ENCODE results near the gene CORO2B.

Gene CORO2B

DNA sequence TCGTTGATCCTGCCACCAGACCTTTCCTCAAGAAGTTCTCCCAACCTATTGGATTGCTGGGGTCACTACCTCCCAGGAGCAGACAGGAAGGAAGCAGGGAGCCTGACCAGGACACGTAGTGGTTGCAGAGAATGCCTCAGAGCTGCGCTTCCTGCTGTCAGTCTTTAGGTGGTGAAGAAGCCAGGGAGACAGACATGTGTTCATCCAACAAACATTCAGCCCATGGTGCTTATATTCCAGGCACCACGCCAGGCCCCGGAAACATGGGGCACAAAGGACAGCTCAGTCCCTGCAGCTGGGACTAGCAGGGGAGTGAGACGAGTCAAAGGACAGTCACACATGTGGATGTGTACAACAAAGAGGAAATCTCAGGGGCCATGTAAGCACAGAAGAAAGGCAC is 26.0 kb upstream of the CORO2B start:
- Histone ChIP-seq H3K79me2 (ENCODE audit: insufficient read depth, low read length) (no peaks in the 10 kb centered on the region), H3K9ac (ENCODE audit: low read depth, low read length) (no peak overlapping the region), H3K4me2 (ENCODE audit: insufficient read depth, low read length) (no peak overlapping the region), H3K27me3 (ENCODE audit: insufficient read depth, low read length, poor library complexity) (no peaks in the 10 kb centered on the region), H2AFZ (ENCODE audit: low read depth, low read length) (no peak overlapping the region), H3K4me1 (ENCODE audit: insufficient read depth, low read length) (no peaks in the 10 kb centered on the region), H4K20me1 (ENCODE audit: insufficient read depth, low read length) (peaks cover 7% of the 10 kb centered on the region; the same call in 1 of the 2 replicates), H3K36me3 (ENCODE audit: insufficient read depth, low read length) (no peaks in the 10 kb centered on the region), H3K27ac (ENCODE audit: low read length) (no peak overlapping the region), H3K4me3 (ENCODE audit: low read depth in 1 of 2, low read length in 2 of 2) (no peak overlapping the region), H3K9me3 (ENCODE audit: insufficient read depth, low read length, severe bottlenecking) (no peaks in the 10 kb centered on the region)
- DNase-seq (no peak), ATAC-seq (ENCODE audit: insufficient read depth, low read depth) (no peak)
- TF ChIP-seq, protein P1, sequence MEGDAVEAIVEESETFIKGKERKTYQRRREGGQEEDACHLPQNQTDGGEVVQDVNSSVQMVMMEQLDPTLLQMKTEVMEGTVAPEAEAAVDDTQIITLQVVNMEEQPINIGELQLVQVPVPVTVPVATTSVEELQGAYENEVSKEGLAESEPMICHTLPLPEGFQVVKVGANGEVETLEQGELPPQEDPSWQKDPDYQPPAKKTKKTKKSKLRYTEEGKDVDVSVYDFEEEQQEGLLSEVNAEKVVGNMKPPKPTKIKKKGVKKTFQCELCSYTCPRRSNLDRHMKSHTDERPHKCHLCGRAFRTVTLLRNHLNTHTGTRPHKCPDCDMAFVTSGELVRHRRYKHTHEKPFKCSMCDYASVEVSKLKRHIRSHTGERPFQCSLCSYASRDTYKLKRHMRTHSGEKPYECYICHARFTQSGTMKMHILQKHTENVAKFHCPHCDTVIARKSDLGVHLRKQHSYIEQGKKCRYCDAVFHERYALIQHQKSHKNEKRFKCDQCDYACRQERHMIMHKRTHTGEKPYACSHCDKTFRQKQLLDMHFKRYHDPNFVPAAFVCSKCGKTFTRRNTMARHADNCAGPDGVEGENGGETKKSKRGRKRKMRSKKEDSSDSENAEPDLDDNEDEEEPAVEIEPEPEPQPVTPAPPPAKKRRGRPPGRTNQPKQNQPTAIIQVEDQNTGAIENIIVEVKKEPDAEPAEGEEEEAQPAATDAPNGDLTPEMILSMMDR (IDR thresholded peaks at IDR 0.05; ENCODE audit: borderline replicate concordance, extremely low read depth, low read length, poor library complexity, severe bottlenecking), result no peak
- no peak for TF ChIP-seq EZH2 (IDR thresholded peaks at IDR 0.05; ENCODE audit: borderline replicate concordance, low read depth, low read length, severe bottlenecking)

DNA sequence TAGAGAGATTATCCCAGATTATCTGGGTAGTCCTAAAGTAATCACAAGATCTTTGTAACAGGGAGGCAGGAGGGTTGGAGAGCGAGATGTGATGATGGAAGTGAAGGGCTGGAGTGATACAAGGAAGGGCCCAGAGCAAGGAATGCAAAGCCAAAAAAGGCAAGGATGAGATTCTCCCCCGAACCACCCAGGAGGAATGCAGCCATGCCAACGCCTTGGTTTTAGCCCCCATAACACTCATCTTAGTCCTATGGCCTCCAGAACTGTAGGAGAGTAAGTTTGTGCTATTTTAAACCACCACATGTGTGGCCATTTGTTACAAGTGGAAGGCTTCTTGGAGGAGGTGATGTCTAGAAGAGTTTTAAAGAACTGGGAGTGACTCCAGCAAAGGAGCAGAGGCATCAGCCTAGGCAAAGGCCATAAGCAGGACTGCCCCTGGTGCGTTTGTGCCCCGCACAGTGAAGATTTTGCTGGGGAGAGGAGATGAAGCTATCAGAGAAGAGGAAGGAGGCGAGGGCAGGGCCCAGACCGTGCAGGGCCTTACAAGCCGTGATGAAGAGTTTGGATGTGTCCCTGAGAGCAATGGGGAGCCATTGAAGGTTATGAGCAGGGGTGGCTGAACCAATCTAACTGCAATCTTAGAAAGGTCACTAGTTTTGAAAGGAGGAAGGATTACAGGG is 25.3 kb upstream of the CORO2B start:
- Histone ChIP-seq H3K4me1 (ENCODE audit: insufficient read depth, low read length) (no peaks in the 10 kb centered on the region), H3K36me3 (ENCODE audit: insufficient read depth, low read length) (no peaks in the 10 kb centered on the region), H3K27ac (ENCODE audit: low read length) (no peak overlapping the region), H3K27me3 (ENCODE audit: insufficient read depth, low read length, poor library complexity) (peaks cover under 1% of the 10 kb centered on the region), H3K79me2 (ENCODE audit: insufficient read depth, low read length) (no peaks in the 10 kb centered on the region), H3K4me3 (ENCODE audit: low read depth in 1 of 2, low read length in 2 of 2) (no peak overlapping the region), H3K9ac (ENCODE audit: low read depth, low read length) (no peak overlapping the region), H3K4me2 (ENCODE audit: insufficient read depth, low read length) (no peak overlapping the region), H4K20me1 (ENCODE audit: insufficient read depth, low read length) (peaks cover 7% of the 10 kb centered on the region; the same call in 1 of the 2 replicates), H2AFZ (ENCODE audit: low read depth, low read length) (no peak overlapping the region), H3K9me3 (ENCODE audit: insufficient read depth, low read length, severe bottlenecking) (no peaks in the 10 kb centered on the region)
- TF ChIP-seq, protein P1 (IDR thresholded peaks at IDR 0.05; ENCODE audit: borderline replicate concordance, extremely low read depth, low read length, poor library complexity, severe bottlenecking), result no peak
- TF ChIP-seq EZH2 (IDR thresholded peaks at IDR 0.05; ENCODE audit: borderline replicate concordance, low read depth, low read length, severe bottlenecking), result no peak
- no peak for ATAC-seq (ENCODE audit: insufficient read depth, low read depth)
- no peak for DNase-seq

DNA sequence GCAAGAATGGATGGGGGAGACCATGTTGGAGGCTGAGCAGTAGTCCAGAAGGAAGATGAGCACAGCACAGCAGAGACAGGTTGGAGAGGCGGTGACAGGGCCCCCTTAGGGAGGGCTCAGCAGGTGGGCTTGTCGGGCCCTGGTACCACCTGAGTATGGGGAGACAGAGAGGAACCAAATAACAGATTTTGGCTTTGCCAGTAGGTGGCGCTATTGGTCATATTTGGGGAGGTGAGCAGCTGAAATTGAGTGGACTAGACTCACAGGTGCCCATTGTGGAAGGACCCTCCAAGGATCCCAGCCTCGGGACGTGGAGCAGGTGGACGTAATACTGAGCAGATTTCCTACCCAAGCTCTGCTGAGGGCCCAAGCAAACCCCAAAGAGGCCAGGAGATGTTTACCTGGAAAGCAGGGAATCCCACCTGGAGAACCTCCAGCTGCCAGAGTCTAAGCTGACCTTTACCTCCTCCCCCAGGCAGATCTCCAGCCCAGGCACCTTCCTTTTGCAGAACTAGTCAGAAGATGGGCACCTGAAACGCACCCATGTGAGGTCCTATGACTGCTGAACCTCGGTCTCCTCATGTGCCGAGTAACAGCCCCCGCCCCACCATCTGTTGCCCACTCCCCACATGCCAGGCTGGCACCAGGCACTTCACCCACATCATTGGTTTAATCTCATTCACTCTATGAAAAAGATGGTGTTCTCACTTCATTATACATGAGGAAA is 24.6 kb upstream of the CORO2B start:
- 0 out of 3 replicates have a peak, but pooled peaks have one; percentile 31 for ATAC-seq (ENCODE audit: insufficient read depth, low read depth)
- H3K27ac ChIP-seq (ENCODE audit: low read length), result no peak overlapping the region
- no peak for TF ChIP-seq EZH2 (IDR thresholded peaks at IDR 0.05; ENCODE audit: borderline replicate concordance, low read depth, low read length, severe bottlenecking)
- TF ChIP-seq, protein P1 (IDR thresholded peaks at IDR 0.05; ENCODE audit: borderline replicate concordance, extremely low read depth, low read length, poor library complexity, severe bottlenecking), result peak; percentile 74

More for the DNA sequence above, 24.6 kb upstream of the CORO2B start:
- Histone ChIP-seq H3K4me2 (ENCODE audit: insufficient read depth, low read length) (no peak overlapping the region), H3K36me3 (ENCODE audit: insufficient read depth, low read length) (no peaks in the 10 kb centered on the region), H3K9me3 (ENCODE audit: insufficient read depth, low read length, severe bottlenecking) (no peaks in the 10 kb centered on the region), H3K9ac (ENCODE audit: low read depth, low read length) (no peak overlapping the region), H3K4me3 (ENCODE audit: low read depth in 1 of 2, low read length in 2 of 2) (no peak overlapping the region), H3K79me2 (ENCODE audit: insufficient read depth, low read length) (no peaks in the 10 kb centered on the region), H3K27me3 (ENCODE audit: insufficient read depth, low read length, poor library complexity) (peaks cover 3% of the 10 kb centered on the region), H3K4me1 (ENCODE audit: insufficient read depth, low read length) (no peaks in the 10 kb centered on the region; the same call in 1 of the 2 replicates), H4K20me1 (ENCODE audit: insufficient read depth, low read length) (peaks cover 7% of the 10 kb centered on the region; the same call in 1 of the 2 replicates), H2AFZ (ENCODE audit: low read depth, low read length) (no peak overlapping the region)
- peak; percentile 58 for DNase-seq

Data from DND-41 (cell line).